Measurements from ENCODE around the gene DMBX1.

DMBX1 gene

DNA sequence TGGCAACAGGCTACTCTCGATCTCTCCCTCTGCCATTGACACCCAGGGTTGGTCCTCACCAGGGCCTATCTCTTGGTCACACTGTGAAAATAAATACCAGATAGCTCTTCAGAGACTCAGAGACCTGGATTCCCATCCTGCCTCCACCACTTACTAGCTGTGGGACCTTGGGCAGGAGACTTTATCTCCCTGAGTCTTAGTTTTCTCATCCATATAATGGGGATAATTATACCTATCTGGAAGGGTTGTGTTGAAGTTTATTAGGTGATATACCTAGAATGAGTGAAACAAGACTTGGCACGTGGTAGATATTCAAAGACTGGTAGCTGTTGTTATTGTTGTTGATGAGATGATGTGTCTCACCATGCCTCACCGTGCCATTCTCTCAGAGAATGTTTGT is 7.4 kb downstream of the DMBX1 start:
- no peak for DNase-seq (ENCODE audit: extremely low read depth in 1 of 2, low read depth in 1 of 2)

DNA sequence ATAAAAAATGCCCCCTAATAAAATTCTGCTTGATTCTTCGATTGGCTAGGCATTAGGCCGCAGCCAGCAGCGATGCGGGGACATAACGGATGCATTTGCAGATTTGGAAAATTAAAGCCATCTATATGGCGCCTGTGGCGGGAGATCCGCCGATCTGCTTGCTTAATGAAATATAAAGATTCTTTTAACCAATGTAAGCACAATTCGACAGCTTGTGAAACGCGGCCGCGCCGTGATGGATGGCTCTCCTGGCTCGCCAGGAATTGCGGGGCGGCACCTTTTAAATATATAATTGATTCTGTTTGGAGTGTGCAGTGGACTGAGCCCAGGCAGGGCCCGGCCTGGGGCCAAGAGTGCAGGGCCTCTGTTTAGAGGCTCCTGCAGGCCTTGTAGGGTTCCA is 8.0 kb downstream of the DMBX1 start:
- no peak for DNase-seq (ENCODE audit: extremely low read depth in 1 of 2, low read depth in 1 of 2)

- no peak for DNase-seq (ENCODE audit: extremely low read depth in 1 of 2, low read depth in 1 of 2)
Observed at GRCh38 chr1:46501528-46501927, 11.9 kb downstream of the DMBX1 start.

GRCh38 chr1:46503421-46503820 is 13.8 kb downstream of the DMBX1 start:
- DNase-seq (ENCODE audit: extremely low read depth in 1 of 2, low read depth in 1 of 2), result no peak

- DNase-seq (ENCODE audit: extremely low read depth in 1 of 2, low read depth in 1 of 2), result no peak
Observed at GRCh38 chr1:46506470-46507219, 17.0 kb downstream of the DMBX1 start.

- no peak for DNase-seq (ENCODE audit: extremely low read depth in 1 of 2, low read depth in 1 of 2)
Observed at GRCh38 chr1:46508757-46509156, 19.1 kb downstream of the DMBX1 start.

- no peak for DNase-seq (ENCODE audit: extremely low read depth in 1 of 2, low read depth in 1 of 2)
Observed at GRCh38 chr1:46510341-46510997, 20.8 kb downstream of the DMBX1 start.

- DNase-seq (ENCODE audit: extremely low read depth in 1 of 2, low read depth in 1 of 2), result no peak
Observed at GRCh38 chr1:46510998-46511365, 21.3 kb downstream of the DMBX1 start.

GRCh38 chr1:46512135-46512791 is 22.6 kb downstream of the DMBX1 start:
- no peak for DNase-seq (ENCODE audit: extremely low read depth in 1 of 2, low read depth in 1 of 2)

DNA sequence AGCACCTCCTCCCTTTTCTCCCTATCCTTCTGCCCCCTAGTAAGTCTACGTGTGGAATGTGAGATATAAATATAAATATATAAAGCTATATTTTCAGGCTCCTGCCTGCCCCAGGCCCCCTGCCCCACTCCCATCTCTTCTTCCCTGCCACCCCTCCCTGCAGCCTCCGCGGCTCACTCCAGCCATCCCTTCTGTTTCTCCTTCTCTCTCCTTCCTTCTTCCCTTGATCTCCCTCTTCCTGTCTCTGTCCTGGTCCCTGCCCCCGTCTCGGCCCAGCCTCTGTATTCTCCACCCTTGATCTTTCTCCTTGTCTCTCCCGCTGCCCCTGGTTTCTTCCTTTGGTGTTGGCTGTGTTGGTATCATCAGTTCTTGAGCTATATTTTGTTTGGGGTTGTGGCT is 23.2 kb downstream of the DMBX1 start:
- no peak for DNase-seq (ENCODE audit: extremely low read depth in 1 of 2, low read depth in 1 of 2)

- DNase-seq (ENCODE audit: extremely low read depth in 1 of 2, low read depth in 1 of 2), result no peak
Observed at GRCh38 chr1:46513536-46513935, 23.9 kb downstream of the DMBX1 start.

GRCh38 chr1:46515576-46515975 is 25.9 kb downstream of the DMBX1 start:
- no peak for DNase-seq (ENCODE audit: extremely low read depth in 1 of 2, low read depth in 1 of 2)

DNA sequence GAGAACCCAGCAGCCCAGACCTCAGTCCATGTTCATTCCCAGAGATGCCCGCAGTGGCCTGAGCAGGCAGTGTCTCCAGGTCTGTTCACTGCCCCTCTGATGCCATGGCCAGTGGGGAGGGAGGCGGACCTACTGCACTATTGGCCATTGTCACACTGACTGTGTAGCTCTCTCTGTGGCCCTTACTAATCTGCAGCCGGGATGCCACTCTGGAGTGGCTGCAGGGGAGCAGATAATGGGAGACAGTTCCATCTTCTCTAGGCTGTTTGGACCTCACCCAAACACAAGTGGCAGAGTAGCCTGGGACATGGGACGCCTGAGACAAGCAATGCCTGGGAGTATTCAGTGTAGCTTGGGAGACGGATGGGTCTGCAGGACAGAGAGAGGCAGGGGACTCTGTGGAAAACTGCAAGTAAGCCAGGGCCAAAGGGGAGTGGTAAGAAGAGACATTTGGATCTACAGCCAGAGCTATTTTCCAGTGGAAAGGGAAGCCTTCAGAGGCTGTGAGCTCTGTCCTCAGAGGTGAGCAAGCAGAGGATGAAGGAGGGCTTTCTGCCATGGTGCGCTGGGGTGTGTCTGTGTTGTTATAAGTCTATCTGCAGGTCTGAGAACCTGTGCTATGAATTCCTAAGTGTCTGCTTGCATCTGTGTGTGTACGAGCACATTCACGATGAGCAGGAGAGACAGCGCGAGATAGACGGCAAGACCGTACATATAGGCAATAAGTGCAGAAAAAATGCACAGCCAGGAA is 26.7 kb downstream of the DMBX1 start:
- DNase-seq (ENCODE audit: extremely low read depth in 1 of 2, low read depth in 1 of 2), result no peak

DNA sequence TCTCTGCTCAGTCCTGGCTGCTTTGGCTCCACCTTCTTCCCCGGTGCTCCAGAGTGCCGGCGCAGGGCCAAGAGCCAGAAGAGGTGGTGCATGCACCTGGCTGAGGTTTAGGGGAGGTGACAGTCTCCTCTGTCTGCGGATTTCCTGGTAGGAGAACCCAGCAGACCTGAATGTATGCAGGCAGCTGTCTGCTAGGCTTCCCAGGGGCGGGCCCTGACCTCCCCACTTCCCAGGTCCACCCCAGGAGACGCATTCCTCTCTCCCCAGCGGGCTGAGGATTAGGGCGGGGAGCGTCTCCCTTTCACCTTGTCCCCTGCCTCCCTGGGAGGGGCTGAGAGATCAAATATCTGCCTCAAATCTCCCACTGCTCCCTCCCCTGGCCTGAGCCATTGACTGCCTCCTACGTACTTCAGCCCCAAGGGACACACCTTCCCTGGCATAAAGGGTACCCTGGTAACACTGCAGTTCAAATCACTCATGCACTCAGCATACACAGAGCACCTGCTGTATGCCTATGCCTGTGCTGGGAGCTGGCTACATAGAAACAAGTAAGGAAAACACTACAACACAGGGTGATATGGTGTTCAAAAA is 27.5 kb downstream of the DMBX1 start:
- no peak for DNase-seq (ENCODE audit: extremely low read depth in 1 of 2, low read depth in 1 of 2)

DNA sequence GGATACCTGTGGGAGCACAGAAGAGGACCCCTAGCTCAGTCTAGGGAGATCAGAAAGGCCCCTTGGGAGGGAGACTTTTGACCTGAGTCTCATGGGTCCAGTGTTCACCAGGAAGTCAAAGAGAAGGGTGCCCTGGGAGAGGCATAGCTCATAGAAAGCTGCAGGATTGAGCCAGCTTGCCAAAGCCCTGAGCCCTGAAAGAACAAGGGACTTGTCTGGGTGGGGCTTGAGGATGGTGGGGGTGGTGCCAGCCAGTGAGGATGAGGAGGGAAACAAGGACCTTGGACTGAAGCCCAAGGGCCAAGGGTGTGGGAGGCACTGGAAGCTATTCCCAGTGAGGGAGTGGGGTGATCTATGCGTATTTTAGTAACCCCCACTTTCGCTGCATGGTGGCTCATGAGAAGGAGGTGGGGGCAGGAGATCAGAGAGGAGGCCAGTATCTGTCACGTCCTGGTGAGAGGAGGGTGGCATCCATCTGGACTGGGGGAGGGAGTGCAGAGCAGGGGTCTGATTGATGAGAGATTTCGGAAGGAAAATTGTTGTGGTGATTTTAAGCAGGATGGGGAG is 28.4 kb downstream of the DMBX1 start:
- no peak for DNase-seq (ENCODE audit: extremely low read depth in 1 of 2, low read depth in 1 of 2)

- DNase-seq (ENCODE audit: extremely low read depth in 1 of 2, low read depth in 1 of 2), result no peak
Observed at GRCh38 chr1:46519209-46519608, 29.6 kb downstream of the DMBX1 start.

DNA sequence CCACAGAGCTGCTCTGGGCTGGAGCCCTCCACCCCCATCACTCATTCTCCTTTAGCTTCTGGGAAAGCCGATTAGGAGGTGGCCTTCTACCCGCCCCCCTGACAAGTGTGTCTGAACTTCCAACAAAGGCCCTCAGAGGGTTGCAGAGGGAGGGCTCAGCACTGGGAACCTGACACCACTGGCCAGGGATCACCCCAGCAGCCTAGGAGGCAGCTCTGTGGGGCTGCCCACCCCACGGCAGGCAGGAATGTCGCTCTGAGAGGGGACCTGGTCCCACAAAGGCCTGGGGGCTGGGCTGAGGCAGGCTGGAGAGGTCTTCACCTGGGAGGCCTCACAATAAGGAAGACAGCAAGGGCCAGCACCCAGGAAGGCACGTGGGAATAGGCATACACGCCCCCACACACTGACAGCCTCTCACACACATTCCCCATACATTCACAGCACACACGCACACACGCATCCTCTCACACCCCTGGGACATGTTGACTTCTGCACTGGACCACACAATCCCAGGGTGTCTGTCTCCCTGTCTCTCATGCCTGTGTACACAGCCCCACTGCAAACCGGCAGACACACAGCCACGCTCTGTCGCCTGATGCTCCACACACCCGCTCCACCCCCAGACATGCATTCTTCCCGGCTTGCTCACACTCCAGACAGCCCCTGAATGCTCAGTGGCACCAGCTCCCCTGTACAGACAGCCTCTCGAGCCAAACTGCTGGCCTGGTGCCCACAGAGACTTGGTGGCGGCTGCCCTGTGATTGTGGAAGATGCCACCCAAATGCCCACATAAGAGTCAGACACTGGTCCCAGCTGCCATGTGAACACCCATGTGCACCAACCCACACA is 30.7 kb downstream of the DMBX1 start:
- DNase-seq (ENCODE audit: extremely low read depth in 1 of 2, low read depth in 1 of 2), result no peak

- DNase-seq (ENCODE audit: extremely low read depth in 1 of 2, low read depth in 1 of 2), result no peak
Observed at GRCh38 chr1:46521414-46521813, 31.8 kb downstream of the DMBX1 start.

DNA sequence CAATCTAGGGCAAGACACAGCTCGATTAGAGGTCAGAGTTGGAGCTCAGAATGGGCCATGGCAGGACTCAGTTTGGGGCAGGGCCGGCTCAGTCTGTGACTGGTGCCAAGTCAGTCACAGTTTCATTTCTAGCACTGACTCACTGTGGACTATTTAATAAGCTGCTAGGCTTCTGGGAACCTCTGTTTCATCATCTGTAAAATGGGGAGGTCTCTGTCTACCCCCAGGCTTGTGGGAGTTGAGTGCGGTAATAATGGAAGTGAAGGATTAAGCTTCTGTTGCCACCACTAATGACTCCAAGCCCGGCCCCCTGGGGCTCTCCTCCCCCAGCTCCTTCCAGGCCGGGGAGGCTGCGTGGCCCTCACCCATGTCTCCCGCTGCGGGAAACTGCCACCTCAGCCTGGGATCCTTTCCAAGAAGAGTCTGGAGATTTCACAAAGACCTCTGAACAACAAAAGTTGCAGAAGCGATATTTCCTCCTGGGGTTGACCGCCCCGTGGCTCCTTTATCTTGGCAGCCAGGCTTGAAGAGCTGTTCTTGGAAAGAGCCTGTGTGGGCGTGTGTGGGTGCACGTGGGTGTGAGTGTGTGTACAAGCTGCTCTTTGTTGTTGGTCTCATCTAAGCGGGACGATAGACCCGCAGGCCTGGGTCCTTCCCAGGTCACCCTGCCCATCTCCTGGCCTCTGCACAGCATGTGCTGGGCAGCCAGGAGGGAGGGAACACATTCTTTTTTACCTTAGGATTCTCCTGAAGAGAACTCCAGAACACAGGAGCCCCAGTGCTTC is 32.7 kb downstream of the DMBX1 start:
- peak in 1 of 2 donors; percentile 40 for DNase-seq (ENCODE audit: extremely low read depth in 1 of 2, low read depth in 1 of 2)
